ENCODE measurements around the gene NUDT2.

- no peak for TF ChIP-seq CTCF (IDR thresholded peaks at IDR 0.05)
- TF ChIP-seq POLR2AphosphoS5 (IDR thresholded peaks at IDR 0.05), result no peak
- no peak for TF ChIP-seq POLR2A (IDR thresholded peaks at IDR 0.05)
- no peak for TF ChIP-seq EP300 (IDR thresholded peaks at IDR 0.05; ENCODE audit: low read depth)
These were observed 43.2 kb downstream of the NUDT2 start for GRCh38 chr9:34372467-34373011.

Measured in transverse colon (tissue), 4 donors.